ENCODE measurements around the gene GH2. TPM values are rescaled to one million over a fixed set of nuclear protein-coding genes. Genes with fewer than 3 reads are reported as not detected.

GH2 gene
- total RNA-seq, 2 experiments from 2014 or later = not detected

DNA sequence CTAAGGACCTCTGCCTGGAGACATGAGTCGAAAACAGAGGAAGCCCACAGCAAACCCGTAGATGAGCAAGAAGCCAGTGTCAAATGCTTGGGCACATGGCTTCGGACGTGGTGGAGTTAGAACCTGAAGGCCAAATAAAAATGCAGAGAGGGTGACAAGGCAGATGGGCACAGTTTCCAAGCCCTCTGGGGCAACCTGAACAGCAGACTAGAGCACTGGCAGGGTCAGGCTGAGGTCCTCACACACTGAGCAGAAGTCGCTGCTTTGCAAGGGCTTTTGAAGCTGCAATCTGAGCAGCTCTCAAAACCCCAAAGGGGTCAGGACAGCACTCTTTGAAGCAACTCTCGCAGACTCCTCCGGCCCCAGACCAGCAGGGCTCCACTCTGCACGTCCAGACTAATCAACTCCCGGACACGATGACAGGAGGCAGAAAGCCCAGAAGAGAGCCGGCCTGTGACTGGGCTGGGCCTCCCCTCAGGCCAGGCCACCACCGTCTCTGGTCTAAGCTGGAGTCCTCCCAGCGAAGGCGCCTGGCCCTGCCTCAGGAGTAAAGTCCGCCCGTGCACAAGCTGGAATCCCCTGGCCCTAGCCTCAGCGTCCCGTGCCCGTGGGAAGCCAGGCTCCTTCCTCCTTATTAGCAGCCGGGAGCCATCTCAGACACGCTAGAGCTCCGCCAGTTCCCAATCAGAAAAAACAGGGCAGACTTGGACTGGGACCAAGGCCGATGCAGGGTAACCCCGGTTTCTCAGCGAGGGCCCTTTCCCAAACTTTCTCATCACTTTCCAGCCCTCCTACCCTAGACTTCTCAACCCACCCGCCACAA is 40.2 kb downstream of the GH2 start:
- peak overlapping the region; percentile 90 for H3K27ac Mint-ChIP-seq
- DNase-seq = no peak
- no peaks in the 10 kb centered on the region for H3K27me3 Mint-ChIP-seq
- CTCF ChIA-PET = interaction anchor here (0.8 to 4.5 kb wide), 5 partner anchors 10 to 416 kb away, joined by 3 to 28 read pairs (median 4); partner anchors contain the start of genes GH2 and MAP3K3
- ATAC-seq = no peak
- peaks cover 13% of the 10 kb centered on the region for H3K36me3 Mint-ChIP-seq
- peaks cover 31% of the 10 kb centered on the region for H3K4me1 Mint-ChIP-seq
- H3K4me3 Mint-ChIP-seq = peak overlapping the region; percentile 95
- no peaks in the 10 kb centered on the region for H3K9me3 Mint-ChIP-seq (ENCODE audit: low read depth)

DNA sequence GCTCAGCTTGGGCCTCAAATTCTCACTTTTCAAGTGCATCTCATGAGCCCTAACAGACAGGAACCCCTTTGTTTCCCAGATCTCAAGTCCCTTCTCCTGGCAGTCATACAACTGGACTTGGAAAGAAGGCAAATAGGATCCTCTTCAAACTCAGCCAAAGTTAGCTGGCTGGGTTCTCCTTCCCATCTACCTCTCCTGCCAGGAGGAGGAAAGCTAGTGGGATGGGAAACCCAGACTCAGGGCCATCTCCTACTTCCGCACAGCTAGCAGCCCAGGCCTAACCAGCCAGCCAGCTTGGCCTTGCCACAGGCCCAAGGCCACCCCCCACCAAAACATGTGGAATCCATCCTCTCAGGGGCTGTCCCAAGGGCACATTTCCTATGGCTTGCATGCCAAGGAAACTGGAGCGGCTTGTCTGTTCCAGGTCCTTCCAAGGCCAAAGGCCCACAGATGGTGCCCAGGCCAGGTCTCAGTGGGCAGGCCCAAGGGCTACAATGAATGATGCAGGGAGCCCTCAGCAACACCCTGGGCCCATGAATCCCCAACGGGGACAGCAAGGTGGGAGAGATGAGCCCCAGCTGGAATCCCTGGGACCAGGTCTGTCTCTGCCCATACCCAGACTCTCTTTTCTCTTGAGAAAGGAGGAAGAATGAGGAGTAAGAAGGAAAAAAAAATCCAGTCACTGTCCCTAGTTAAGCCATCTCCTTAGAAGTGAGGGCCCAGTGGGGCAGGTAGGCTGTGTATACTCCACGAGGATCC is 41.0 kb downstream of the GH2 start:
- peak overlapping the region; percentile 90 for H3K27ac Mint-ChIP-seq
- CTCF ChIA-PET = interaction anchor here (0.7 to 4.5 kb wide), 7 partner anchors 8 to 415 kb away, joined by 3 to 28 read pairs (median 4); partner anchors contain the start of genes GH2 and MAP3K3
- H3K27me3 Mint-ChIP-seq = no peaks in the 10 kb centered on the region
- DNase-seq (no peak), ATAC-seq (no peak)
- peaks cover 33% of the 10 kb centered on the region for H3K4me1 Mint-ChIP-seq
- H3K4me3 Mint-ChIP-seq = peak overlapping the region; percentile 95
- H3K9me3 Mint-ChIP-seq (ENCODE audit: low read depth) = no peaks in the 10 kb centered on the region
- H3K36me3 Mint-ChIP-seq = peaks cover 18% of the 10 kb centered on the region

DNA sequence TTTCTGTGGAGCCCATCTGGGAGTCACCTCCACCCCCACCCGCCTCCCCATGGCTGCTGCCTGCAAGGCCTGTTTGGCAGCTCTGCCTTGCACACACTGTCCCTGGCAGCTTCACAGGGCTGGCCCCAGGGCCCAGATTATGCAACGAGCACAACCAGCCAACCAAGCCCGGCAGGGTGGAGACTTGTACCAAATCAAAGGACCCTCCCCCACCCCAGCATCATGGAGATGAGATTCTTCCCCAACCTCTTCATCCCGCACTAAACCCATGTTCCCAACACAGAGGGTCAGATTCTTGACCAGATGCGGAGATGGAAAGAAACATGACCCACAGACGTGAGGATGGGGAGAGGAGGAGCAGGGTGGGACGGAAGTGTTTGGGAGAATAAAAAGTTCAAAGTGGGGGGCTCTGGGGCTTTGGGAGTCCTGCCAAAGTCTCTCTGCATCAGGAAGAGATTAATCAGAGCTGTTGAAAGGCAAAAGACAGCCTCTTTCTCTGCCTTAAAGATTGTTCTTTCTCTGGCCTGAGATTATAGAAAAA is 43.0 kb downstream of the GH2 start:
- Mint-ChIP-seq H3K36me3 (peaks cover 25% of the 10 kb centered on the region), H3K9me3 (ENCODE audit: low read depth) (no peaks in the 10 kb centered on the region), H3K4me1 (peaks cover 34% of the 10 kb centered on the region), H3K27ac (peak overlapping the region; percentile 52), H3K4me3 (no peak overlapping the region), H3K27me3 (no peaks in the 10 kb centered on the region)
- CTCF ChIA-PET = interaction anchor here (0.7 to 4.5 kb wide), 7 partner anchors 7 to 290 kb away, joined by 3 to 28 read pairs (median 4); partner anchors contain the start of genes FTSJ3 and PSMC5
- ATAC-seq (no peak), DNase-seq (no peak)

DNA sequence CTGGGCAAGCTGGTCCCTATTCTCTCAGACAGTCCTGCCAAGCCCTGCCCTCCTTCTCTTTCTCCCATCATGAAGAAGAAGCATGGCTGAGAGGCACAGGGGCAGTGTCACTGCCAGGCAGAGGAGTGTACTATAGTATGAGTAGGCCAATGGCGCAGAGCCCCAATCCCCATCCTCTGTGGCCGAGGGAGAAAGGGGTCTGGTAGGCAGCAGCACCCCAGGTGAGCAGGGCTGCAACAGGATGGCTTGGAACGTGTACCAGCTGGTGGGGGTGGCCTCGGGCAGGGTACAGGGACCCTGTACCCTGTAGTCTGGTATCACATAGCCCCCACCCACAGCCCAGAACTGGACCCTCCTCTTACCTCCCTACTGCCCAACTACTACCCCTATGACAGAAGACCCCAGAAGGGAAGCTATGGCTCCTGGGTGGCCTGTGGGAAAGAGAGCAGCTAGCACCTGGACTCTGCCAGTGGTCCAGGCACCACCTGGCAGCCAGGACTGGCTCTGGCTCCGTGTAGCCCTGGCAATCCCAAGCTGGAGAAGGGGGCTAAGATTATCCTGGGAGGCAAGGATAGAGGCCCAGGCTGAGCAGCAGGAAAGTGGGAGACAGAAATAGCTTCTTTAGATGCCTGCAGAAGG is 43.7 kb downstream of the GH2 start:
- no peaks in the 10 kb centered on the region for H3K27me3 Mint-ChIP-seq
- peaks cover 32% of the 10 kb centered on the region for H3K4me1 Mint-ChIP-seq
- no peak overlapping the region for H3K4me3 Mint-ChIP-seq
- H3K9me3 Mint-ChIP-seq (ENCODE audit: low read depth) = no peaks in the 10 kb centered on the region
- peaks cover 30% of the 10 kb centered on the region for H3K36me3 Mint-ChIP-seq
- H3K27ac Mint-ChIP-seq = no peak overlapping the region
- CTCF ChIA-PET = interaction anchor here (0.7 to 4.5 kb wide), 6 partner anchors 7 to 101 kb away, joined by 3 to 28 read pairs (median 7); partner anchors contain the start of genes FTSJ3 and PSMC5
- DNase-seq (no peak), ATAC-seq (no peak)

DNA sequence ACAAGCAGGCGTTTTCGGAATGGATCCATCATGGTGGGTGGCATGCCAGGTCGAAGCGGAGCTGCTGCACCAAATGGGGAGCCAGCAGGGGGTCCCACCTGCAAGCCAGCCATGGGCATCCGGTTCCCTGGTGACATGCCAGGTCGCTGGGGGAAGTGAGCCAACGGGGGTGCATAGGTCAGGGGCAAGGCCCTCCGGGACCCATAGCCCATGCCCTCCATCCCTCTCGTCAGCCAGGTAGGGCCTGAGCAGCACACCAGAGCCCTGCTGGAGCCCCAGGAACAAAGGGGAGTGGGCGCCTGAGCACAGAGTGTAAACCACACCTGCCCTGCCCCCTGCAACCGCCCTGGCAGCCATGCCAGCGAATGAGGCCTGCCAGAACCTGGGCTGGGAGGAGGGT is 44.3 kb downstream of the GH2 start:
- Mint-ChIP-seq H3K4me3 (no peak overlapping the region), H3K27me3 (no peaks in the 10 kb centered on the region), H3K9me3 (ENCODE audit: low read depth) (no peaks in the 10 kb centered on the region), H3K36me3 (peaks cover 35% of the 10 kb centered on the region), H3K27ac (no peak overlapping the region), H3K4me1 (peaks cover 32% of the 10 kb centered on the region)
- no peak for ATAC-seq
- no peak for DNase-seq
- CTCF ChIA-PET = interaction anchor here (1.1 to 1.3 kb wide), 2 partner anchors 9 to 139 kb away, joined by 3 to 7 read pairs; no protein-coding TSS in a partner anchor

DNA sequence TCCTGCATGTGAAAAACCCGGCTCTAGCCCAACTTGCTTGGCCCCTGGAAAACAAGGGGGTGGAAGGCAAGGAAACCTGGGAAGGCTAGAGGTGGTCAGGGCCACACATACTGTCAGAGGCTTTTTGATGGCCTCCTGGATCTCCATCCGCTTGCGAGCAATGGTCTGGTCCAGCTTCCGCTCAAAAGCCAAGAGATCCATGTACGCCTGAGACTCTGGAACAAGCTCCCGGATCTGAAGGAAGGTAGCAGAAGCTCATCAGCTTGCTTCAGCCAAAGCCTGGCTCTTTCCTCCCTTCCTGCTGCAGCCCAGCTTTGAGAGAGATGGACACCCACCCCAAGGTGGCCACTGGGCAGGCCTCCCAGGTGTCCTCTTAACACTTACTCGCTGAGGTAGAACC is 44.9 kb downstream of the GH2 start:
- ATAC-seq = no peak
- H3K27ac Mint-ChIP-seq = no peak overlapping the region

DNA sequence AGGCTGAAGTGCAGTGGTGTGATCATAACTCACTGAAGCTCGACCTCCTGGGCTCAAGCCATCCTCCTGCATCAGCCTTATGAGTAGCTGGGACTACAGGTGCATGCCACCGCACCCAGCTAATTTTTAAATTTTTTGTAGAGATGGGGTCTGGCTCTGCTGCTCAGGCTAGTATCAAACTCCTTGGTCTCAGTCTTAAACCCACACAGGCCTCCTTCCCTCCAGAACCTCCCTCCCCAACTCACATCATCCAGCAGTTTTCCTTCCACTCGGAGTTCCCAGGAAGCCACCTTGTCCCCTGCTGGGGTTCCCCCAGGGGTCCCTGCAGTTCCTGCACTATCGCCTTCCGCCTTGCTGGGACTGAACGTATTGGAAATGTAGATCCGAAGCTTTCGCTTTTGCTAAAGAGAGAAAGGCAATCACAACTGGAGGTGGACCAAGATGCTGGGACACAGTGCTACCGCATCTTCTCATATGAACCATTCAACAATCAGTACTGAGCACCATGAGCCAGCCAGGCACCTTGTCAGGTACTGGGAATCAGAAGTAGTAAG is 46.5 kb downstream of the GH2 start:
- ATAC-seq = no peak
- no peak overlapping the region for H3K27ac Mint-ChIP-seq
- peaks cover 49% of the 10 kb centered on the region for H3K36me3 Mint-ChIP-seq
- H3K4me1 Mint-ChIP-seq = peaks cover 39% of the 10 kb centered on the region
- CTCF ChIA-PET = interaction anchor here (0.6 to 4.0 kb wide), 15 partner anchors 8 to 410 kb away, joined by 3 to 15 read pairs (median 4); partner anchors contain the start of genes CCDC47 and DDX42
- H3K4me3 Mint-ChIP-seq = no peak overlapping the region
- no peaks in the 10 kb centered on the region for H3K27me3 Mint-ChIP-seq
- no peaks in the 10 kb centered on the region for H3K9me3 Mint-ChIP-seq (ENCODE audit: low read depth)
- DNase-seq = no peak

More for the DNA sequence above, 44.9 kb downstream of the GH2 start:
- H3K27me3 Mint-ChIP-seq = no peaks in the 10 kb centered on the region
- H3K4me1 Mint-ChIP-seq = peaks cover 37% of the 10 kb centered on the region
- DNase-seq = no peak
- no peak overlapping the region for H3K4me3 Mint-ChIP-seq
- peaks cover 42% of the 10 kb centered on the region for H3K36me3 Mint-ChIP-seq
- H3K9me3 Mint-ChIP-seq (ENCODE audit: low read depth) = no peaks in the 10 kb centered on the region
- CTCF ChIA-PET = interaction anchor here (1.1 to 1.3 kb wide), 2 partner anchors 8 to 138 kb away, joined by 3 to 7 read pairs; no protein-coding TSS in a partner anchor

DNA sequence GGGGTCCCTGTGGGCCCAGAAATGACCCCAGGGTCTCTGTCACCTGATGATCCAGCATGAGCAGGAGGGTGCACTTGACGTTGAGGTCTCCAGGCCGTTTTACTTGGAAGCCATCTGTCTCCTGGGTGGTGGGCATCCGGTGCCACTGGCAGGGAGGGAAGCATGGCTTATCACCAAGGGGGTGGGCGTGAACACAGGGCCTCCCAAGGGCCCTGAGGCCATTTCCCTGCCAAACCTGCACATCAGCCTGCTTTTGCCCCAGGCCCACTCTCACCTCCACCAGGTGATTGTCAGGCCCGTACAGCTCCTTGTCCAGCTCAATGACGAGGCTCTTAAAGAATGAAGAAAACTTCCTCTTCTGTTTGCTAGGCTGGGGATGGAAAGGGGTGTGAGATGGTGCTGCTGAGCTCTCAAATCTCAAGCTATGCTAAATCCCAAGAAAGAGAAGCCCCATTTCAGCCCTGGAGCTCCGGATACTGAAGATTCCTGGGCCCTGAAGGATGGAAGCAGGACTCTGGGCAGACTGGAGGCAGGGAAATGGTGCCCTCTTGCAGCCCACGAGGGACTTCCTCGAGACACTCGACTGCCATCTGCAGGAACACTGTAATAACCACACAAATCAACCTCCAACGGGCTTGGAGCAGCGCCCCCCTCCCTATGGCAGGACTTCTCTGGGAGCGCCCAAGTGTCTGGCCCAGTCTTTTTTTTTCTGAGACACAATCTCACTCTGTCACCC is 47.1 kb downstream of the GH2 start:
- ATAC-seq (peak; percentile 84), DNase-seq (peak; percentile 77)
- H3K9me3 Mint-ChIP-seq (ENCODE audit: low read depth) = no peaks in the 10 kb centered on the region
- H3K27ac Mint-ChIP-seq = peak overlapping the region; percentile 59
- H3K27me3 Mint-ChIP-seq = no peaks in the 10 kb centered on the region
- H3K4me3 Mint-ChIP-seq = no peak overlapping the region
- CTCF ChIA-PET = interaction anchor here (0.6 to 4.0 kb wide), 19 partner anchors 9 to 409 kb away, joined by 3 to 15 read pairs (median 4); partner anchors contain the start of genes CCDC47 and DDX42
- H3K36me3 Mint-ChIP-seq = peaks cover 56% of the 10 kb centered on the region
- peaks cover 44% of the 10 kb centered on the region for H3K4me1 Mint-ChIP-seq

DNA sequence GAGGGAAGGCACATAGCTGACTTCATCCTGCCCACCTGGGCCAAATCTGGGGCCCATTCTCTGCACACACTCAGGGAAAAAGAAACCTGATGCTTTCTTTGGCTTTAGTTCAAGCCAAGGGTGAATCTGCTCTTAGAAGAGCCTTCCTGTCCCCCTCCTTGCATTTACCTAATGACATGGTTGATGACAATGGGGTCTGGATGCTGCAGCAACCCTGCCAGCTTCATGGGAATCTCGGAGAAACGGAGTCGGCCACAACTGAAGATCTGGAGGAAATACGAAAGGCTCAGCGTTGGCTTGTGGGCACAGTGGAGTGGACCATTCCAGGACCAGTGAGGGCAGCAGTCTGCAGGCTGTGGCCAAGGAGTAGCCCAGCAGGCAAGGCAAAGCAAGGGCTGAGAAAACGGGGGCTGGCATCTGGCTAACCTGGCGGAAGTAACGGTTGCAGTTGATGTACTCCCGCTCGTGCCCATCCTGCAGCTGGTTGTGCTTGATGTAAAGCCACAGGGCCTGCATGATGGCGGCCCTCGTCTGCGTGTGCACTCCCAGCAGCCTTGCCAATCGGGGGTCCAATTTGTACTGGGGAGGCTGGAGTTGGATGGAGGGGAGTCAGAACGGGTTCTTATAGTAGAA is 47.9 kb downstream of the GH2 start:
- peaks cover 45% of the 10 kb centered on the region for H3K4me1 Mint-ChIP-seq
- H3K27ac Mint-ChIP-seq = no peak overlapping the region
- peaks cover 62% of the 10 kb centered on the region for H3K36me3 Mint-ChIP-seq
- no peak overlapping the region for H3K4me3 Mint-ChIP-seq
- H3K27me3 Mint-ChIP-seq = no peaks in the 10 kb centered on the region
- CTCF ChIA-PET = interaction anchor here (0.7 to 4.3 kb wide), 12 partner anchors 6 to 408 kb away, joined by 3 to 28 read pairs (median 5); partner anchors contain the start of genes CCDC47, DDX42 and SMARCD2
- no peak for ATAC-seq
- no peaks in the 10 kb centered on the region for H3K9me3 Mint-ChIP-seq (ENCODE audit: low read depth)
- no peak for DNase-seq

DNA sequence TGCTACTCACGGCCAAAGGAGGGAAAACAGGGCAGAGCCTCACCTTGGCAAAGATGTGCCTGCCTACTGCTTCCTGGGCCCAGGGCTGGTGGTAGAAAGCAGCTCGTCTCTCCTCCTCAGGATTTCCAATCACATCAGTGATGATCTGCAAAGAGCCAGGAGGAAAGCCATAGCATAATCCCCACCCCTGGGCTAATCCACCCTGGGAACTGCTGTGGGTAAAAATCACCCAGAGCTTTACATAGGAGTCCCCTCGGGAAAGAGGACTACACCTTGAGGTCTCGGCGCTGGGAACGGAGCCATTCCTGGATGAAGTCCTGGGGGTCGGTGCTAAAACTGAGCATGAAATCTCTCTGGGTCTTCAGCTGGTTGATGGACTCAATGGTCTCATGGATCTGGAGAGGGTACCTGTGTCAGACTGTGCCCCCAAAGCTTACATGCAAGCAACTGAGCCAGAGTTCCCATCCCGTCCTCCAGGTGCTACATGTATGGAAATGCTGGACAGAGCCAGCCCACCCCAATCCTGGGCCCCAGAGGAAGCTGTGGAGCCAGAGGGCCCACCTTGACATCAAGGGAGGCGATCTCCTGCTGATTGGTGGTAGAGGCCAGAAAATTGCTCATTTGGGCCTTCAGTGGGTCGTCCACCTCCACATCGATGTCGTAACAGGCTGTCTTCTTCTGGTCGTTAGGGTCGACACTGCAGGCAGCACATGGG is 48.6 kb downstream of the GH2 start:
- H3K4me1 Mint-ChIP-seq = peaks cover 49% of the 10 kb centered on the region
- no peak overlapping the region for H3K4me3 Mint-ChIP-seq
- no peak overlapping the region for H3K27ac Mint-ChIP-seq
- peaks cover 64% of the 10 kb centered on the region for H3K36me3 Mint-ChIP-seq
- H3K27me3 Mint-ChIP-seq = no peaks in the 10 kb centered on the region
- ATAC-seq (no peak), DNase-seq (no peak)
- CTCF ChIA-PET = interaction anchor here (0.9 to 4.3 kb wide), 5 partner anchors 7 to 137 kb away, joined by 3 to 28 read pairs (median 9); partner anchors contain the start of genes CCDC47, DDX42 and SMARCD2
- no peaks in the 10 kb centered on the region for H3K9me3 Mint-ChIP-seq (ENCODE audit: low read depth)

DNA sequence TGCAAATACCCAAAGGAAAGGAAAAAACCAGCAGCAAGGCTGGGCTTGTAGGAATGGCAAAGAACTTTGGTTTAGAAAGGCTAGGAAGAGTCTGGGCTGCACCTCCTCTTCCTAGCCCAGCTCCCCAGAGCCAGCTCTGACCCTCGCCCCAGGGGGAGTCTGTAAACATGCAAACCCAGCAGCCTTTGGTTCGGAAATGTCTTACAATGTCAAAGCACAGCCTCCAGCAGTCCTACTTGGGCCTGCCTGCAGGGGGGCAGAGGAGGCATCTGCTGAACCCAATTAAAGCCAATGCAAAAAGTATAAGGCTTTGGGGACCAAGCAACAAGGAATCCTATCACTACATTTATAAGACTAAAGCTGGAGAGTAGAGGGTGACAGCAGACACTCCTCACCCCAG is 49.3 kb downstream of the GH2 start:
- ATAC-seq (no peak), DNase-seq (no peak)
- no peak overlapping the region for H3K4me3 Mint-ChIP-seq
- no peaks in the 10 kb centered on the region for H3K9me3 Mint-ChIP-seq (ENCODE audit: low read depth)
- H3K36me3 Mint-ChIP-seq = peaks cover 67% of the 10 kb centered on the region
- CTCF ChIA-PET = interaction anchor here (0.8 to 4.3 kb wide), 5 partner anchors 8 to 136 kb away, joined by 3 to 28 read pairs (median 3); partner anchors contain the start of gene SMARCD2
- H3K27me3 Mint-ChIP-seq = no peaks in the 10 kb centered on the region
- H3K4me1 Mint-ChIP-seq = peaks cover 52% of the 10 kb centered on the region
- peak overlapping the region; percentile 83 for H3K27ac Mint-ChIP-seq

Measured in activated CD8-positive, alpha-beta memory T cell treated with anti-CD3 and anti-CD28 coated beads, Interleukin-2, amount 10 ng/mL, durations not matched to agents 7 days and 5 days (primary cell).